GM20000 (cell line): ENCODE results near the gene FAM163A.

Experiments
- DNase-seq: peaks from one replicate; pipeline ENCODE4 v3.0.0; 2012; ENCODE audit warnings: low spot score
- TF ChIP-seq, protein P1 (sequence below): IDR thresholded peaks from 2 replicates; pipeline ENCODE4 v1.5.1; 2012; ENCODE audit warnings: mild to moderate bottlenecking, control low read depth; ENCODE audit errors: extremely low read depth, missing control alignments

The FAM163A gene

DNA sequence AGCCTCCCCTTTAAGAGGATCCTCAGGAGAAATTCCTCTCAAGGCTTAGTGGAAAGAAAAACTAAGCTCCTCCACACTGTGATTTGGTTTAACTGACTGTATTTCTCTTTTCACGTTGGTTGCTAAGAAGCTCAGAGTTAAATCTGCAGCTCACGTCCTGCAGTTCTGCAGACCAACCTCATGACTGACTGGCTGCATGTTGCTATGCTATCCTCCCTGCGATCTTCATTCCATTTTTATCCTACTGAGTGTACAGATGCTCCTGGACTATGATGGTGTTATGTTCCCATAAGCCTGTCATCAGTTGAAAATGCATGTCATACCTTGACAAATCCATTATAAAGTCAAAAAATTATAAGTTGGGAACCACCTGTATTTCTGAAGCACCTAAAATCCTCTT lies 34.6 kb downstream of the FAM163A start:
- DNase-seq: no peak
- TF ChIP-seq, protein P1, sequence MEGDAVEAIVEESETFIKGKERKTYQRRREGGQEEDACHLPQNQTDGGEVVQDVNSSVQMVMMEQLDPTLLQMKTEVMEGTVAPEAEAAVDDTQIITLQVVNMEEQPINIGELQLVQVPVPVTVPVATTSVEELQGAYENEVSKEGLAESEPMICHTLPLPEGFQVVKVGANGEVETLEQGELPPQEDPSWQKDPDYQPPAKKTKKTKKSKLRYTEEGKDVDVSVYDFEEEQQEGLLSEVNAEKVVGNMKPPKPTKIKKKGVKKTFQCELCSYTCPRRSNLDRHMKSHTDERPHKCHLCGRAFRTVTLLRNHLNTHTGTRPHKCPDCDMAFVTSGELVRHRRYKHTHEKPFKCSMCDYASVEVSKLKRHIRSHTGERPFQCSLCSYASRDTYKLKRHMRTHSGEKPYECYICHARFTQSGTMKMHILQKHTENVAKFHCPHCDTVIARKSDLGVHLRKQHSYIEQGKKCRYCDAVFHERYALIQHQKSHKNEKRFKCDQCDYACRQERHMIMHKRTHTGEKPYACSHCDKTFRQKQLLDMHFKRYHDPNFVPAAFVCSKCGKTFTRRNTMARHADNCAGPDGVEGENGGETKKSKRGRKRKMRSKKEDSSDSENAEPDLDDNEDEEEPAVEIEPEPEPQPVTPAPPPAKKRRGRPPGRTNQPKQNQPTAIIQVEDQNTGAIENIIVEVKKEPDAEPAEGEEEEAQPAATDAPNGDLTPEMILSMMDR: no peak

- no peak for DNase-seq
- TF ChIP-seq, protein P1: no peak
These were observed 36.7 kb downstream of the FAM163A start for GRCh38 chr1:179779645-179780272.

DNA sequence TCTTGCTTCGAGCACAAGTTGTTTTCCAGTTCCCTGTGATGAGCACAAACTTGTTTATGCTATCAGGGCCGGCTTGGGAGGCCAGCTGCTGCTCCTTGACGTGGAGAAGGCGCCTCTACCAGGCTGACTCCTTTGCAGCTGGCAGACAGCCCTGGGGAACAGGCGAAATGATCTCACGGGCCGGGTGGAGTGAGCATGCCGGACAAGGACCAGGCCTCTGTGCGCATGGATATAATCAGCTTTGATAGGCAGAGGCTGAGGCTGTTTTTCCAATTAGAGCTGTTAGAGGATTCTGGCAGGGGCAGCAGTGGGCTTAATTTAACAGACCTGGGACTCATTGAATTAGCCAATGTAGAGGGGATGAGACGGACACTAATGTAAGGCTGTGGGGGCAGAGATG lies 38.9 kb downstream of the FAM163A start:
- DNase-seq: no peak
- TF ChIP-seq, protein P1: no peak

DNA sequence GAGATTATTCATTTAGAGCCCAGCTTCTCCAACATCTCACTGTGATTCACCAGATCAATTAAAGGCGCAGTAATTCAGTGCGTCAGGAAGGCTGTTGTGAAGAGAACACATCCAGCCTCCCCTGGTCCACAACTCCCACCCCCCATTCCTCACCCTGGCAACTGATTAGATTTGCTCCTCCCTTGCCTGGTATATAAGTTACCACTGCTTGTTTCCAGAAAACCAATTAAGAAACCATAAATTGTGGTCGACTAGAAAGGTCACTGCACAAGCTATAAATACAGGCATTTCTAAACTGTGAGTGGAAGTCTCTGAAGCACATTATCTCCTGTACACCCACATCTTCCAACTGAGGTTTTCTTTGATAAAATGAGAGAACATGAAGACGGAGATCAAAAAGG lies 41.9 kb downstream of the FAM163A start:
- TF ChIP-seq, protein P1: no peak
- no peak for DNase-seq

DNA sequence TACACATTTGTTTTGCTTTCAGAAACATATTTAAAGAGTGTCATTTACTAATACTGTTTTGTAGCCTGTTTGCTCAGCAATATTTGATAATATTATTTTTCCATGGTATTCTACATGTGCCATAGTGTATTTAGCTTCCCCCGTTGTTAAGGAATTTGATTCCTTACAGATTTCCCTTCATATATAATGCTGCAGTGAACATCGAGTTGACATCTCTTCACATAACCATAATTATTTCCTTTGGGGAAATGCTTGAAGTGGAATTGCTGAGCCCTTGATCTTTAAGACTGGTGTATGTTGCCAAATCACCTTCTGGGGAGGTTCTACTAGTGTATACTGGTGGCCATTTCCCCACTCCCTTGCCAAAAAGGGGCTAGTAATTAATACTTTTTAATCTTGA lies 42.6 kb downstream of the FAM163A start:
- TF ChIP-seq, protein P1: no peak
- no peak for DNase-seq

GRCh38 chr1:179786815-179787685 lies 44.0 kb downstream of the FAM163A start:
- TF ChIP-seq, protein P1: no peak

DNA sequence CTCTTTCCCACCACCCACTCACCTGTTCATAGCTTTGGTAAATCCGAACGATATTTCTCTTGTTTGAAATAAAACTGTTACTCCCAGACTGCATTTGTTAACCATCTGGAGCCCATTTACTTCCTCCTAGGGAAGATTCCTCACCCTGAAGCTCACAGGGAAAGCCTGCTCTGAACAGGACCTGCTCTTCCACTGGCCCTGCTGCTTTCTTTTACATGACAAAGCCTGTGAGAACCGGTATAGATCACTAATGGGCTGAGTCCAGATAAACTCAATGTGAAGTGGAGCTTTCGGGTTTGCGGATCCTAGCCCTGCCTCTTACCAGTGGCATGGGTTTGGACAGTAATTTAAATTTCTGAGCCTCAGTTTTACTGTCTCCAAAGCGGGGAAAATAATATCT lies 45.2 kb downstream of the FAM163A start:
- DNase-seq: no peak
- TF ChIP-seq, protein P1: no peak

More at GRCh38 chr1:179786815-179787685, 44.0 kb downstream of the FAM163A start:
- DNase-seq: no peak
